HepG2 (cell line): ENCODE results near the gene NEK8. TPM values are rescaled to one million over a fixed set of nuclear protein-coding genes. Genes with fewer than 3 reads are reported as not detected.

ENCODE experiments used
- ATAC-seq: fragments of 200-7000 bp; cut with Tn5 transposase; 3 replicates; pipeline ENCODE4 v1.9.1; 2020; ENCODE audit warnings: mild to moderate bottlenecking, moderate library complexity
- BruUV-seq: library from RNA; stranded (reverse); fragments of 400-500 nt; replicated peaks from 2 replicates; lab custom pipeline; 2021; lab: Mats Ljungman, UMichigan
- CTCF ChIA-PET: fragments of 300-600 bp; formaldehyde crosslinking; extraction: SDS; loops from one replicate; lab custom pipeline; 2021; ENCODE audit warnings: low total read pairs, inconsistent platforms, low intra/inter-chr PET ratio; lab: Yijun Ruan, JAX
- POLR2A ChIA-PET: fragments of 350-600 bp; sonication (Branson Sonifier 250); formaldehyde crosslinking; loops from one replicate; lab custom pipeline; 2020; ENCODE audit warnings: antibody characterized with exemption, inconsistent platforms; lab: Yijun Ruan, JAX
- DNase-seq: peaks from one replicate; pipeline ENCODE4 v3.0.0-alpha.2; 2015; ENCODE audit warnings: low spot score
- FAIRE-seq: peaks from 3 replicates; lab custom pipeline; 2011; peaks lifted over from hg19 to GRCh38; lab: Jason Lieb, UNC
- H2AFZ ChIP-seq: one replicate; pipeline ENCODE4 v1.6.1; 2011; ENCODE audit warnings: low read length, inconsistent platforms
- H3K27ac ChIP-seq: fragments of 300-600 bp; 3 replicates; pipeline ENCODE4 v1.8.0; 2011; ENCODE audit warnings: mixed run types, mild to moderate bottlenecking, mixed read lengths, low read length, inconsistent platforms; ENCODE audit not compliant: insufficient read depth; ENCODE audit errors: extremely low read length
- H3K27me3 ChIP-seq, 2 experiments: fragments of 200-600 bp in 1 of 2; 2 replicates in 1 of 2; 3 replicates in 1 of 2; pipeline versions ENCODE4 v1.6.0 to v1.8.0; 2011; ENCODE audit warnings: low read length in 2 of 2, mild to moderate bottlenecking in 2 of 2, moderate library complexity in 2 of 2, inconsistent platforms in 1 of 2; ENCODE audit not compliant: insufficient read depth in 2 of 2, control insufficient read depth in 1 of 2
- H3K36me3 ChIP-seq, 2 experiments: fragments of 200-600 bp in 1 of 2; replicated peaks in 1 of 2; 2 replicates in 1 of 2; 3 replicates in 1 of 2; pipeline versions ENCODE4 v1.5.1 to v1.8.0; 2011; ENCODE audit warnings: low read length in 2 of 2, inconsistent platforms in 1 of 2; ENCODE audit not compliant: insufficient read depth in 2 of 2, control insufficient read depth in 1 of 2
- H3K4me1 ChIP-seq: 2 replicates; pipeline ENCODE4 v1.5.1; 2012; ENCODE audit warnings: low read length, inconsistent platforms; ENCODE audit not compliant: insufficient read depth
- H3K4me2 ChIP-seq: 2 replicates; pipeline ENCODE4 v1.6.0; 2011; ENCODE audit warnings: low read depth, low read length, inconsistent platforms
- H3K4me3 ChIP-seq, 3 experiments: fragments of 200-600 bp in 1 of 3; sonication (generic), shearing (Covaris generic) in 1 of 3; replicated peaks in 1 of 3; 2 replicates each; pipeline ENCODE4 v1.5.1; 2011 to 2016; ENCODE audit warnings: low read length in 3 of 3, inconsistent platforms in 2 of 3, low read depth in 2 of 3, mild to moderate bottlenecking in 2 of 3, control low read depth in 1 of 3, mixed read lengths in 1 of 3; ENCODE audit not compliant: insufficient read depth in 1 of 3
- H3K79me2 ChIP-seq: one replicate; pipeline ENCODE4 v1.6.1; 2011; ENCODE audit warnings: low read length, inconsistent platforms; ENCODE audit not compliant: insufficient read depth
- H3K9ac ChIP-seq: 2 replicates; pipeline ENCODE4 v1.6.0; 2011; ENCODE audit warnings: mild to moderate bottlenecking, low read depth, low read length, inconsistent platforms; ENCODE audit not compliant: insufficient read depth
- H3K9me3 ChIP-seq: 2 replicates; pipeline ENCODE4 v1.5.1; 2012; ENCODE audit warnings: mild to moderate bottlenecking, low read length
- H4K20me1 ChIP-seq: 2 replicates; pipeline ENCODE4 v1.6.0; 2011; ENCODE audit warnings: inconsistent platforms, mild to moderate bottlenecking, low read length, moderate library complexity; ENCODE audit not compliant: insufficient read depth
- ATF5 ChIP-seq: sonication (generic); formaldehyde crosslinking; IDR thresholded peaks from 2 replicates; pipeline ENCODE4 v1.4.0; 2020; ENCODE audit warnings: mild to moderate bottlenecking, low read depth, missing genetic modification reagents
- BRCA1 ChIP-seq: sonication (generic); formaldehyde crosslinking; IDR thresholded peaks from 2 replicates; pipeline ENCODE4 v1.4.0; 2020; ENCODE audit warnings: missing genetic modification reagents
- MBD4 ChIP-seq: IDR thresholded peaks from 2 replicates; pipeline ENCODE4 v1.6.1; 2012; ENCODE audit warnings: low read length, inconsistent platforms, borderline replicate concordance
- MTF1 ChIP-seq: sonication (generic); formaldehyde crosslinking; IDR thresholded peaks from 2 replicates; pipeline ENCODE4 v1.5.0; 2020; ENCODE audit warnings: missing genetic modification reagents
- POLR2A ChIP-seq, 2 experiments: IDR thresholded peaks; 2 replicates each; pipeline ENCODE4 v1.6.1; 2011; ENCODE audit warnings: low read depth in 2 of 2, low read length in 2 of 2, mild to moderate bottlenecking in 1 of 2, moderate library complexity in 1 of 2; ENCODE audit not compliant: insufficient read depth in 1 of 2
- RAD21 ChIP-seq: fragments of 450-650 bp; formaldehyde crosslinking; IDR thresholded peaks from 2 replicates; pipeline ENCODE4 v1.5.0; 2020; ENCODE audit warnings: mild to moderate bottlenecking
- RBFOX2 ChIP-seq: fragments of 200-400 bp; formaldehyde crosslinking; IDR thresholded peaks from 2 replicates; pipeline ENCODE4 v1.6.1; 2017; ENCODE audit warnings: low read depth, mild to moderate bottlenecking, low read length
- RBM22 ChIP-seq: fragments of 200-400 bp; formaldehyde crosslinking; optimal IDR thresholded peaks from 2 replicates; pipeline ENCODE3; 2017; ENCODE audit warnings: mild to moderate bottlenecking, low read length, moderate library complexity
- SIN3A ChIP-seq: IDR thresholded peaks from 2 replicates; pipeline ENCODE4 v1.6.1; 2011; ENCODE audit warnings: low read depth, mild to moderate bottlenecking, control low read depth, low read length, borderline replicate concordance
- SIX4 ChIP-seq: sonication (generic); formaldehyde crosslinking; IDR thresholded peaks from 2 replicates; pipeline ENCODE4 v1.4.0; 2020; ENCODE audit warnings: missing genetic modification reagents
- SNAPC5 ChIP-seq: sonication (generic); formaldehyde crosslinking; IDR thresholded peaks from 2 replicates; pipeline ENCODE4 v1.8.1; 2023; ENCODE audit warnings: mild to moderate bottlenecking, missing genetic modification reagents, borderline replicate concordance
- TARDBP ChIP-seq: sonication (generic); formaldehyde crosslinking; IDR thresholded peaks from 2 replicates; pipeline ENCODE4 v1.8.0; 2022; ENCODE audit warnings: mild to moderate bottlenecking, missing genetic modification reagents
- ZNF101 ChIP-seq: sonication (generic); formaldehyde crosslinking; IDR thresholded peaks from 2 replicates; pipeline ENCODE4 v1.4.0; 2020; ENCODE audit warnings: mild to moderate bottlenecking, low read depth, missing genetic modification reagents, borderline replicate concordance
- ZNF232 ChIP-seq: sonication (generic); formaldehyde crosslinking; IDR thresholded peaks from 2 replicates; pipeline ENCODE4 v1.4.0; 2020; ENCODE audit warnings: missing genetic modification reagents, borderline replicate concordance
- ZNF354B ChIP-seq: sonication (generic); formaldehyde crosslinking; IDR thresholded peaks from 2 replicates; pipeline ENCODE4 v1.8.0; 2022; ENCODE audit warnings: mild to moderate bottlenecking, missing genetic modification reagents
- ZNF691 ChIP-seq: sonication (generic); formaldehyde crosslinking; IDR thresholded peaks from 2 replicates; pipeline ENCODE4 v1.4.0; 2020; ENCODE audit warnings: missing genetic modification reagents, low read depth, mild to moderate bottlenecking, borderline replicate concordance
- ZNF746 ChIP-seq: sonication (generic); formaldehyde crosslinking; IDR thresholded peaks from 2 replicates; pipeline ENCODE4 v1.8.0; 2022; ENCODE audit warnings: mild to moderate bottlenecking, missing genetic modification reagents
- ZNF780A ChIP-seq: sonication (generic); formaldehyde crosslinking; IDR thresholded peaks from 2 replicates; pipeline ENCODE4 v1.8.0; 2022; ENCODE audit warnings: mild to moderate bottlenecking, missing genetic modification reagents, moderate library complexity
- ZNF784 ChIP-seq: sonication (generic); formaldehyde crosslinking; IDR thresholded peaks from 2 replicates; pipeline ENCODE4 v1.5.1; 2020; ENCODE audit warnings: missing genetic modification reagents, mild to moderate bottlenecking, borderline replicate concordance
- ZNF83 ChIP-seq: sonication (generic); formaldehyde crosslinking; IDR thresholded peaks from 2 replicates; pipeline ENCODE4 v1.4.0; 2020; ENCODE audit warnings: missing genetic modification reagents, mild to moderate bottlenecking, borderline replicate concordance
- ZNF841 ChIP-seq: sonication (generic); formaldehyde crosslinking; IDR thresholded peaks from 2 replicates; pipeline ENCODE4 v1.8.1; 2023; ENCODE audit warnings: missing genetic modification reagents, borderline replicate concordance
- WGBS: methylation state at CpG from one replicate; pipeline ENCODE4 v1.1.6; 2017; ENCODE audit warnings: low lambda C conversion rate; 5-methylcytosine and 5-hydroxymethylcytosine counted together
- in situ Hi-C: cut with HindIII; loops from 2 replicates; pipeline ENCODE4 v1.10.0; 2017; ENCODE audit warnings: low pct_unique_long_range_greater_than_20kb; ENCODE audit not compliant: extremely low pct_ligation_motif_present
- intact Hi-C: fragments of 100-400 bp; cut with micrococcal nuclease; formaldehyde crosslinking; loops from one replicate; pipeline ENCODE4 v1.10.0; 2022; ENCODE audit not compliant: unreplicated experiment
- polyA plus RNA-seq, 8 experiments: library from polyadenylated mRNA; depleted of rRNA in 3 of 8; stranded (reverse) in 7 of 8; unstranded in 1 of 8; fragments of >200 nt; fragmentation: Illumina TruSeq in 4 of 8; extraction: Trizol in 4 of 8; gene quantifications; 2 replicates each; pipeline versions ENCODE4 v1.2.1 to v1.2.3, GENCODE V29; 2011 to 2016; ENCODE audit warnings: low read depth in 4 of 8, missing spikeins in 1 of 8, mixed read lengths in 1 of 8; ENCODE audit not compliant: insufficient read depth in 1 of 8
- total RNA-seq, 5 experiments: library from RNA; depleted of rRNA; stranded (reverse); fragments of >200 nt; fragmentation: Illumina TruSeq; extraction: Trizol; gene quantifications; 2 replicates each; pipeline ENCODE4 v1.2.3, GENCODE V29; 2016; ENCODE audit warnings: low read depth in 1 of 5

The NEK8 gene
- total and polyA plus RNA-seq, 2 of the 13 experiments (the other 11 are each of a cell fraction or from before 2014, with no cell fraction given), result 5.8 to 13.5 TPM

- peaks cover 42% of the 10 kb centered on the region for H4K20me1 ChIP-seq
- in situ Hi-C loops (loop anchor here (25.0 kb wide), 1 partner anchor 388 kb away; no protein-coding TSS in a partner anchor), intact Hi-C loops (loop anchor here (5.0 kb wide), 1 partner anchor 77 kb away; the partner anchor contains the start of gene BLTP2)
- no peaks in the 10 kb centered on the region for H3K9me3 ChIP-seq
- peak overlapping the region; percentile 88 for H3K27ac ChIP-seq
- no peaks in the 10 kb centered on the region; a peak in 1 of 5 replicates for H3K27me3 ChIP-seq
- ChIA-PET CTCF (interaction anchor here (1.2 to 5.0 kb wide), 2 partner anchors 25 to 26 kb away, joined by 3 to 142 read pairs; no protein-coding TSS in a partner anchor), POLR2A (interaction anchor here (0.7 to 8.7 kb wide), 8 partner anchors 13 to 227 kb away, joined by 3 to 590 read pairs (median 14); partner anchors contain the start of genes BLTP2, PHF12, PROCA1 and SDF2)
- DNase-seq (no peak), FAIRE-seq (peak; percentile 39), ATAC-seq (no peak)
- H3K9ac ChIP-seq, result peak overlapping the region; percentile 93
- H3K4me1 ChIP-seq, result peaks cover 58% of the 10 kb centered on the region
- no TSS peak for BruUV-seq
- H3K4me3 ChIP-seq, result peak overlapping the region in 2 of 3 experiments; percentile 48 to 90; a peak in 4 of 6 replicates
- 82% methylated on average over 10 of the region's 10 CpGs for WGBS
- peaks cover 40% of the 10 kb centered on the region for H3K79me2 ChIP-seq
- H3K36me3 ChIP-seq, result peaks cover 8 to 38% of the 10 kb centered on the region in 2 experiments; a peak in 4 of 5 replicates
- no peak overlapping the region for H2AFZ ChIP-seq
- H3K4me2 ChIP-seq, result peak overlapping the region; percentile 82
- TF ChIP-seq ZNF232 (no peak), ZNF83 (no peak), RBM22 (peak; percentile 56), MTF1 (CRISPR knock-in tag) (no peak), RBFOX2 (peak; percentile 27), ZNF101 (CRISPR knock-in tag) (no peak), ZNF841 (CRISPR knock-in tag) (peak; percentile 45; the same call in 1 of the 2 replicates), BRCA1 (no peak), ZNF354B (CRISPR knock-in tag) (no peak), ZNF784 (CRISPR knock-in tag) (no peak), ZNF780A (CRISPR knock-in tag) (no peak), POLR2A (IDR thresholded peaks at IDR 0.05; ENCODE audit: insufficient read depth in 1 of 2, low read depth in 2 of 2, low read length in 2 of 2) (peak; percentile 11 to 63; a peak in 2 of 4 replicates), SIN3A (0 out of 2 replicates have a peak, but pooled peaks have one; percentile 11), SNAPC5 (CRISPR knock-in tag) (peak; percentile 76; the same call in 1 of the 2 replicates), TARDBP (CRISPR knock-in tag) (no peak), RAD21 (CRISPR knock-in tag) (no peak; the same call in 1 of the 2 replicates), ZNF746 (CRISPR knock-in tag) (no peak), SIX4 (CRISPR knock-in tag) (no peak), MBD4 (no peak; the same call in 1 of the 2 replicates), ATF5 (CRISPR knock-in tag) (no peak), ZNF691 (no peak; the same call in 1 of the 2 replicates)
These were observed 4.0 kb upstream of the NEK8 start for GRCh38 chr17:28724500-28725165.
